HG02870 (cell line): ENCODE measurements around the gene PLA2G2A.

ENCODE experiments used
- ATAC-seq: cut with Tn5 transposase; IDR thresholded peaks from one replicate; pipeline ENCODE4 v1.9.1; 2021; ENCODE audit warnings: mild to moderate bottlenecking, moderate library complexity; ENCODE audit not compliant: unreplicated experiment

Gene PLA2G2A

DNA sequence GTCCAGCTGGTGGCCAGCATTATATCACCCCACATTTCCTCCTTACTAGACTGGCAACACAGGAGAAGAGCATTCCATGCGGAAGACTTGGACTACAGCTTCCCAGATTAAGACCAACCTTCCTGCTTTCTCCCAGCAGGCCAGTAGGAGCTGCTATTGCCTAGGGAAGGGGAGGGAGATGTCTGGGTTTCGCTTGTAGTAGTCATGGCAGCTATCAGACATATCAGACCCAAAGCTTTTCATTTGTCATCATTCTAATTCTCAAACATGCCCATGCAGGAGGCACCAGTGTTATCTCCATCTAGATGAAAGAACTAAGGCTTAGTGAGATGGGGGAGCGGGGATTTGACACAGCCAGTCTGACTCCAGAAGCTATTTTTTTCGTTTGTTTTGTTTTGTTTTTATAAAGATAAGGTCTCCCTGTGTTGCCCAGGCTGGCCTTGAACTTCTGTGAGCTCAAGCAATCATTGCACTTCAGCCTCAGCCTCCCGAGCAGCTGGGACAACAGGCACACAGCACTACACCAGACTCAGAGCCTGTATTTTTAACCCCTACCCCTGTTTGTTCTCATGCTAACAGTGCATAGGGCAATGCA, 4.5 kb downstream of the PLA2G2A start:
- ATAC-seq, result no peak

DNA sequence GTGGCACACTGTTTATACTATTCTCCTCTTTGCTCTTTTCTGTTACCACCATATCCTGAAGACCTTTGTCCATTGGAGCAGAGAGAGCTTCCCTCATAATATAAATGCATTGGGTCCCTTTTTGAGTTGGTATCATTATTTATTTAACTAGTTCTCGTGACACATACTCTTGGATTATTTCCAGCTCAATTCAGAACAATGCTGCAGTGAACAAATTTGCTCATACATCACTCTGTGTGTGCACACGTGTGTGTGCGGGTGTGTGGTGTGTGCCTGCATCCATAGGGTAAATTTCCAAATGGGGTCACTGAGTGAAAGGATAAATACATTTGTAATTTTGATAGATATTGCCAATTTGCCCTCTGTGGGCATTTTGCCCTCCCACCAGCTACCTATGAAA, 5.8 kb downstream of the PLA2G2A start:
- ATAC-seq, result no peak

DNA sequence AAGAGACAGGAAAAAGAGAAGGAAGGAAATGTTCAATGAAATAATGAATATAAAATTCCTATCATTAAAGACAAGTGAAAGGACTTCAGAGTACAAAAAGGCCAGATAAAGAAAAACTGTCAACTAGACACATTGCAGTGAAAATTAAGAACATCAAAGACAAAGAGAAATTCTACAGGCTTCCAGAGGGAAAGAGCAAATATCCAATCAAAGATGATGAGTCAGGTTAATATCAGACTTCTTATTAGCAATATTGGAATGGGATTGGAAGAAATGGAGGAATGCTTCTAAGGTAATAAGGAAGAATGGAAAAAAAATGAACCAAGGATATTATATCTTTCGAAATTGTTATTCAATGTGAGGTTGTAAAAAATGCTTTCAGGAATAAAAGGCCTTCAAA, 7.8 kb downstream of the PLA2G2A start:
- no peak for ATAC-seq

DNA sequence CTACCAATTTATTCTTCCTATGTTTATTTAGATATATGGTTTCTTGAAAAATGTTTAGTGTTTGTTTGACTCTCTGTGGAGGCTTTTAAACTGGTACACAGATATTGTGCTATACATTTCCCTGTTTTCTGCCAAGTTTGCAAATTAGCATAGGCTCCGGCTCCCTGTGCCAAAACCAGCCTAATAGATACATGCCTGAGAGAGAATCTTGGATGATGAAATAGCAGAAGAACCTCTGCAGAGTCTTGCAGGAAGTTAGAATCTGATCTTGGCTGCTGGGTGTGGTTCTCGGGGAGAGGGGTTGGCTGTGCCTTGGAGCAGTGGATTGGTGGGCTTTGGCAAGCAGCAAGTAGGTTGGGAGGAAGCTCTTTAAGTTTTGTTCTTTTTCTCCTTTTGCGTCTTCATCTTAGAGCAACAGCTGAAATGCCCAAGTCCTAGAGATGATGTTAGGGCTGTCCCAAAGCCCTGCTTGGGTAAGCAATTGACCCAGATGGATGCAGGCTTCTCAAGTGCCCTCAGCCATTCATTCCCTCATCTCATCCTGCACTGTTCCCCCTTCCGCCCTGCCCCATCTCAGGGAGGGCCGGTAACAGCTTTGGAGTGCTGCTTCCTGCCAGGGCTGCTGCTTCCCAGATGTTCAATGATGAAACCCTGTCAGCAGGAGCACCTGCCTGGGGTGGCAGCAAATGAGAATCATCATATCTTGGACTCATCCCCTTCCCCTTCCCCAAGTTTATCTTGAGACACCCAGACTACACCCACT, 9.3 kb downstream of the PLA2G2A start:
- no peak for ATAC-seq

DNA sequence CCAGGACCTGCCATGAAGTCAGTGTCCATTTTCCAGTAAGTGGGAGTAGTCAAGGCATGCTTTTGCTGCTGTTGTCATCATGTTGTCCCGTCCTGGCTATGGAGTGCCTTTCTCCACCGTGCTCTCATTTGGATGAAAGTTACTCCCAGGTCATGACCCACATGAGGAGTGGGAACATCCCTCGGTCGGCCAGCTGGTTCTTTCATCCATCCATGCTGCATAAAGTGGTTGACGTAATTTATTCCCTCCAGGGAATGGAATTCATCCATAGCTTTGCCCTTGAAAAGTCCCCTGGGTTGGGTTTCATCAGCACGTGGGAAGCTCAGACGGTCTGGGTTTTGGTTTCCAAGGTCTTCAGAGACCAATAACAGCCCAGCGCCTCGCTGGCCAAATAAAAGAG, 11.6 kb downstream of the PLA2G2A start:
- ATAC-seq, result no peak

DNA sequence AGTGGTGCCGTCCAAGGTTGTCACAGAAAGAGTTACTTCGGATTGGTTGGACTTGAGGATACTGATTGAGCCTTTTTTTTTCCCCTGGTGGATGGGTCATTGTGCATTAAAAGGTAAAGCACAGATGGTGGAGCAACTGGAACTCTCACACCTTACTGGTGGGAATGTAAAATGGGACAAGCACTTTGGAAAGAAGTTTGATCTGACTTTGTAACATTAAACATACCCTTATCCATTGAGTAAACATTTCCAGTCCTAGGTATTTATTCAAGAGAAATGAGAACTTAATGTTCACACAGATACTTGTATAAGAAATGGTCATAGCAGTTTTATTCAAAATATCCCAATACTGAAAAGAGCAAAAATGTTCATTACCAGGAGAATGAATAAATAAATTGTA, 14.9 kb downstream of the PLA2G2A start:
- ATAC-seq, result no peak

DNA sequence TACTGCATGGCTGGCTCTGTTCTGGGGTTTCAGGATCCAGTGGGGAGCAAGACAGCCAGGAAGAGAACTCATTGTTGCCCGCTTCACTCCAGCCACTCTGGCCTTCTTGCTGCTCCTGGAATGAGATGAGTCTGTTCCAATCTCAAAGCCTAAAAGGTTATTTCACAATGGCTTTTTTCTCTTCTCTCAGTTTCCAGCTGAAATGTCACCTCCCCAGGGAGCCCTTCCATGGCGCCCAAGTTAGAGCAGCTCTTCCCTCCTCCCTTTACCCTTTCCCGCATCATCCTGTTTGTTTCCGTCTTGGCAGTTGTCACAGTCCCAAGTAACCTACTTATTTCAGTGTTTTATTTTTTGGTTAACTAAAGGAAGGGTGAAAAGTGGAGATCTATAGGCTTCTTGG, 15.8 kb downstream of the PLA2G2A start:
- no peak for ATAC-seq

DNA sequence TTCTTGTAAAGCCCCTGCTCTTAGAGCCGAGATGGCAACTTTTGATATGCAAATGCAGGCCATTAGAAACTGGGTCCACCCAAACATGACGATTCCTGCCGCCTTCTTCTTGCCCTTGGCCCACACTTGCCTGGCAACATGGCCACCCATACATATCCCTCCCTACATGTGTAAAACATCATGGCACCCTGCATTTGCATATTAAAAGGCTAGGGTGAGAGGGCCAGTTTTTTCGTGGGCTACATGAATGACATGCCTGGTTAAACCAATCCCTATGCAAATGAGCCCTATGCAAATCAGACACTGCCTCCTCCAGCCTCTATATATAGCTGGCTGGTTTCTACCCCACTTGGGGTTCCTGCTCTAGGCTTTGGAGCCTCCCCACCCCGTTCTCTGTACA, 18.8 kb downstream of the PLA2G2A start:
- no peak for ATAC-seq

DNA sequence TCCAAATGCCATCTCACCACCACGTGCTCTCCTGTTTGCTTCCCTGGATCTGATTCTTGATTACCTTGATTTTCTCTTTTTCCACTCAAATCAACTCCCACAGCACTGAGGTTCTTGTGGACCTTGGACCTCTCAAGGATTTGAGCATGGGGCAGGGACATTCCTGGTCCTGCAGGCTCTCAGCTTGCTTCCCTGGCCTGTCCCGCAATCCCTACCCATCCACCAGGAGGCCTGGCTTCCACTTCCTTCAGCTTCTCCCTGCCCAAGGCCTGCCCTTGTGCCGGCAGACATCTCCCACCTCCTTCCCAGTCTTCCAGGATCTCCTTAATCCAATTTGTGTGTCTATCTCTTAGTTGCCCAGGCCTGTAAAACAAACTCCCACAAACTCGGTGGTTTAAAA, 21.6 kb downstream of the PLA2G2A start:
- ATAC-seq, result no peak

DNA sequence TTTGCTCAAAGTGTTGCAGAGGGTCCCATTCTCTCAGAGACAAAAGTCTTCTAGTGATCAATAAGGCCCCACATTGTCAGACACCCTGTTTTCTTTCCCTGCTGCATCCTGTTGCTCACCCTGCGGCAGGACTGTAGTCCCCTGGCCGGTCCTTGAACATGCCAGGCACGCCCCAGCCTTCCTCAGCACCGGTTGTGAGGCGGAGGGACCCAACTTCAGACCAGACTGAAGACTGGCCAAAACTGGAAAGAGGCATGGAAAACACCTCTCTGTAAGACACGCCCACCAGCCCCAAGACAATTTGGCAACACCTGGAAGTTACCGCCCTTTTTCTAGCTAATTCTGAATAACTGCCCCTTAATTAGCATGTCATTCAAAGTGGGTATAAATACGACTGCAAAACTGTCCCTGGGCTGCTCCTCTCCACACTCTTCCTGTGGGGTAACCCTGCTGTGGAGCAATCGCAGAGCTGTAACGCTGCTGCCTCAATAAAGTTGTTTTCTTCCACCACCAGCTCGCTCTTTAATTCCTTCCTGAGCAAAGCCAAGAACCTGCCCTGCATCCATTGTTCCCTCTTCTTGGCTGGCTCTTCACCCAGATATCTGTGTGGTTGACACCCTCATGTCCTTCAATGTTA, 23.8 kb downstream of the PLA2G2A start:
- ATAC-seq, result no peak

DNA sequence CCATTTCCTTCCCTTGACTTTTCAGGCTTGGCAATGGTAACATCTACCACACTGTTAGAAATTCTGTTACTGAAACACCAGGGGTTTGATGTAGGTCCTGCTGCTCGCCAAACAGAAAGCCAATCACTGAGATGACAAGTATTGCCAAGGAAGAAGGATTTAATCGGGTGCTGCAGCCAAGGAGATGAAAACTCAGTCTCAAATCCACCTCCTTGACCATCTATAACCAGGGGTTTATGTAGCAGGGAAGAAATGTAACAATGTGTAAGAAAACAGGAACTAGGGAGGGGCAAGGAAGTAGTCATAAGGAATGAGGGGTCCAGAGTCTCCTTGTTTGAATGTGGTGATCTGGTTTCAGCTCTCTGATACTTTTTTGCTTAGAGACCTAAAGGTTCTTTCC, 25.4 kb downstream of the PLA2G2A start:
- ATAC-seq, result no peak

DNA sequence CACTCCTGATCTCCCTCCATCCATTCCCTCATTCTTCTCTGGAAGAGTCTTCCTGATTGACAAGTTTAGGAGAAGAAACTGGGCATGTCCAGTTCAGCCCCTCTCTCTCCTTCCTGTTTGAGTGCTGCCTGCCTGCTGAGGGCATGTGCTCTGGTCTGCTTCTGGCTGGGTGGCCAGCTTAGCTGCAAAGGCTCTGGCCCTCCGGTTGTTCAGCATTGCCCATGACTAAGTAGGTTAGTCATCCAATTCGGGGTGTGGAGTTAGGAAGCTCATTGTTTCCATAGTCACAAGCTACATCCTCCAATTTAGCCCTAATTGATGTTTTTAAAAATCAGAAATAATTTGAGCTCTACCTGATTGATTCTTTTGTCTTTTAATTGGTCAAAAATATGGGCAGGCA, 30.4 kb downstream of the PLA2G2A start:
- no peak for ATAC-seq

DNA sequence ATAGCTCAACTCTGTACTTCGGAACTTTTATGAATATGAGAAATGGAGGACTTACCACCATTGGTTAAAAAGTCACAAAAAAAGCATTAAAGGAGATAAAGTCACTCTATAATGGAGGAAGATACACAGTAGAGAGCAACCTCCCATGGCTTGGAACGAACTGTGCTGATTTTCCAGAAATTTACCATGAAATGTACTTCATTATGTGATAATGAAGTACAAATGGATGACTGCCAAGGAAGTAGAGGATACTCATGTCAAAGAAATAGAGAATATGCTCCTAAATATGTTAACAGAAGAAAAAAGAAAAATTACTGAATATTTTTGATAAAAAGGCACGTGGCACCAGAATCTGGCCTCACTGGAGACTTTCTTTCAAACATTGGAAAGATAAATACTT, 32.4 kb downstream of the PLA2G2A start:
- ATAC-seq, result no peak

DNA sequence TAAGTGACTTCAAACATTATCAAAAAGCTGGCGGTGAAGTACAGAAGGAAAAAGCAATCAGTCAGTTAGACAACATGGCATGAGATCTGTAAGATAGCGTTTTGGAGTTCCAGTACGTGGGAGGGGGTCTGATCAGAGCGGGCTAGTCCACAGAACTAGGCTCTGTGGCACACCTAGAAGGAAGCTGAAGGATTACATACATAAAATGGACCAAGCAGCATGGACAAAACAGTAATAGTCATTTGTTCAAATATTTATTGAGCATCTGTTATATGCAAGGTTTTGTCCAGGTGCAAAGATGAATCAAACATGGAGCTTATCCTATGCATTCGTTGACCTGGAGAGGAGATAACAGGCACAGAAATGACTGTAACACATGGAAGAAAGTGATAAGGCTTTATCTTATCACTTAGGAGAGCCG, 33.1 kb downstream of the PLA2G2A start:
- ATAC-seq, result no peak

DNA sequence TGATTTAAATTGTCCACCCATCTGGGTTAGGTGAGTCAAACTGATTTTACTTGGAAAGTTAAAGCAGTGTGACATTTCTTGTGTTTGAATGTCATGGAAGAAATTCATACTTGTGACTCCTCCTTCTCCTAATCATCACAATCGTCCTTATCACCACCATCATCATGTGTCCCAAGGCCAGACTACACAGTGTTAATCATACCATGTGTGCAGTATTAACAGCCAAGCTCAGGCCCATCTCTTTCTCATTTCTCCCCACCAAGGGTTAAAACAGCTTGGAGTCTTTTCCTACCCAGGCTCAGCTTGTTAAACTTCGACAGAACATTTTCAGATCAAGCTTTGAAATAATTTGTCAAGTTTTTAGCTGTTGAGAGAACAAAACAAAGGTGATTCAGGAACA, 33.5 kb downstream of the PLA2G2A start:
- ATAC-seq, result no peak

DNA sequence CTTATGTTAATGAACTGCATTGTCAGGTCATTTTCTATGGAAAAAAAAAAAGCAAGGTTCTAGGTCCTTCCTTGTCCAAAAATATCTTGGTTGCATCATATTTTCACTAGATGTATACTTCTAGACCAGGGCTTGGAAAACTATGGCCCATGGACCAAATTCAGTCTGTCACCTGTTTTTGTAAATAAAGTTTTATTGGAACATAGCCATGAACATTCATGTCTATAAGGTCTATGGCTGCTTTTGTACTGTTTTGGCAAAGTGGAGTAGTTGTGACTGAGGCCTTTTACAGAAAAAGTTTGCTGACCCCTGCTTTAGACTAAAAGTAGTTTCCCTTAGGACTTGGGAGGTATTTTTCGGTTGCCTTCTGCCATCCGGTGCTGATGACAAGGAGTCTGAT, 36.8 kb downstream of the PLA2G2A start:
- ATAC-seq, result no peak

DNA sequence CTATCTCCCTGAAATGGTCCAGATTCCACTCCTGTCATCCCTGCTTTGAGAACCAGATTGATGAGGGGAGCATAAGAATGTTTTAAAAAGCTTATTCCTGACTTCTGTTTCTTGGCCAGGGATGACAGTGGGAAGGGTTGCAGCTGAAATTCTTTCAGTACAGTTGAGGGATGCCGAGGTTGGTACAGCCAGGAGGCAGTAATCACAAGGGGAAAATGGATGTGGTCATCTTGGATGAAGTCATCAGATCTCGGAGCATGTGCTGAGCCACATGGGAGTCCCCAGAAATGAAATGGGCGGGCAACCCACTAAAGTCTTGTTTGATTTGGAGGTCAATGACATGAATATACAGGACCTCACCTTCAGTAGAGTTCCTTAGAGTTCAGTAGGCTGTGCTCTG, 37.3 kb downstream of the PLA2G2A start:
- ATAC-seq, result no peak

DNA sequence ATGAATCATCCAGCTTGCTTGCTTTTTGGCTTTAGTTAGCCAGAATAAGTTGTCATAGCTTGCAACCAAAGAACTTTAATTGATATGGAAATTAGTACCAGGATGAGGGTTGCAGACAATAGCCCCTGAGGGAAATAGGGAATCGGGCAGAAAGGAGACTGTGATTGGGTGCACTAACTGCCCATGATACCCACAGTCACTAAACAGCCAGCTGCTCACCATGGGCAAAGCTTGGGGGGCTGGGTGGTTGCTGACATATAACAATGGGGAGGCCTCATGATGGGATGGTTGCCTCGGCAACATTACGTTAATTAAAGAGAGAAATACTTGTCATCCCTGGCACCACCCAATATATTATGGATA, 38.2 kb downstream of the PLA2G2A start:
- no peak for ATAC-seq

DNA sequence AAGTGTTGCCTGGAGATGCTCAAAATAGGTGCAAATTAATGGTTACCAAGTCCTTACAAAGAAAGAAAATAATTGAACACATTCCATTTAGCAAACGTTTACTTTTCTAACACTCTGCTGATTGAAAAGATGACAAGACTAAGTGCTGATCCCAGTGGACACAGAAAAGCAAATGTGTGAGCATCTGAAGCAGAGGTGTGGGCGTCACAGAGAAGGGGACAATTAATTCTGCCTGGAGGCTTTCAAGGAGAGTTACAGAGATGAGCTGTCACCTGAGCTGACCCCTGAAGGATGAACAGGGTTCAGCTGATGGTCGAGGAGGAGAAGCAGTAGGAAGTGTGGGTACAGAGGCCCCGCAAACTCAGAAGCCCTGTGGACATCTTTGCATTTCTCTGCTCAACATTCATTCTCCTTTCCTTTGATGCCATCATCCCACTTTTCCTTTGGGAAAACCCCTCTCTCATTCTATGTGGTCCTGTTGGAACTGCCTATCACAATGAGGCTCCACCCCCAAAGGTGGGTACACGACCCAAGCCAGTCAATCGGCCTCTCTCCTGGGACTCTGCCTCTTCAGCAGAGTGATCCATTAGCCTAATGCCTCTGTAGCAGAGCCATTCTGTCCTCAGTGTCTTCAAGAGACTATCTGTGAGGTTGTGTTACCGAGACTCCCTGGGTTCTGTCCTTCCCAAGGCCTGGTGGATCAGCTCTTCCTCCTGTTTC, 38.8 kb downstream of the PLA2G2A start:
- no peak for ATAC-seq

DNA sequence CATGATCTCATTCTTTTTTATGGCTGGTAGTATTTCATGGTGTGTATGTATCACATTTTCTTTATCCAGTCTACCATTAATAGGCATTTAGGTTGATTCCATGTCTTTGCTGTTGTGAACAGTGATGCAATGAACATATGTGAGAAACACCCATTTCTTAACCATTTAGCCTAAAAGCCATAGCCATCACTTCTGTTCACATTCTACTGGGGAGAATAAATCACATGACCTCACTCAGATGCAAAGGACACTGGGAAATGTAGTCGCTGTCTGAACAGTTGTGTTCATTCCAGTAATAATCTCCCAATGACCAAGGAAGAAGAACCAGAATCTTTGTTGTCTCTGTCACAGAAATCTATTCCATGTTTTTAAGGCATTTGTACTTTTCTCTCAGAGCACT, 40.9 kb downstream of the PLA2G2A start:
- no peak for ATAC-seq

DNA sequence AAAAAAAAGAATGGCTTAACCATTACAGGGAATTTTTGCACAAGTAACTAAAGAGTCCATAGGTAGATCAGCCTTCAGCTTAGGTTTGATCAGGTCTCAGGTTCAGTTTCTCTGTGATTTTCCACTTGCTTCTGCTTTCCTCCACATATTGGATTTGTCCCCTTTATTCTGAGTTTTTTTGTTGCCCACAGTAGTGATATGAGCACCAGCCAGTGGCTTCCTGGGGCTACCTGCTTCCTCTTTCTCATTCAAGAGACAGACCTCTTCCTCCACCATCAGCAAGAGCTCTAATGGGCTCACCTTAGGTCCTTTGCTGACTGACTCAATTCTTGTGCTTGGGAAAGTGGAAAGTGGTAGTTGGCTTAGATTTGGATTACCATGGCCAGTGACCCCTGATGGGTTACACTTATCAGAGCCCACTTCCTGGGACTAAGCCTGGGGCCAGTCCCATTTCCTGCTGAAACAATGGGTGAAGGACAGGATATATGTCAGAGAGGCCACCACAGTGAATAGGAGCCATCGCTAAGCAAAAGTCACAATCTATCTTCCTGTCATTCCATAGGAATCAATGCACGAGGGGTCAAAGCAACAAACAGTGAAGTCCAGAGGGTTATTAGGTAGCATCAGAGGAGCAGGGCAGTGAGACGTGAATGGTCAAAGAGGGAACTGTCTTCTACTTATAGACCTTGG, 43.2 kb downstream of the PLA2G2A start:
- ATAC-seq, result no peak
